Measurements from ENCODE around the gene WNT11. TPM values are rescaled to one million over a fixed set of nuclear protein-coding genes. Genes with fewer than 3 reads are reported as not detected.

WNT11 gene
- total and polyA plus RNA-seq, 2 of the 13 experiments (the other 11 are each of a cell fraction or from before 2014, with no cell fraction given) = 0.34 to 0.66 TPM

DNA sequence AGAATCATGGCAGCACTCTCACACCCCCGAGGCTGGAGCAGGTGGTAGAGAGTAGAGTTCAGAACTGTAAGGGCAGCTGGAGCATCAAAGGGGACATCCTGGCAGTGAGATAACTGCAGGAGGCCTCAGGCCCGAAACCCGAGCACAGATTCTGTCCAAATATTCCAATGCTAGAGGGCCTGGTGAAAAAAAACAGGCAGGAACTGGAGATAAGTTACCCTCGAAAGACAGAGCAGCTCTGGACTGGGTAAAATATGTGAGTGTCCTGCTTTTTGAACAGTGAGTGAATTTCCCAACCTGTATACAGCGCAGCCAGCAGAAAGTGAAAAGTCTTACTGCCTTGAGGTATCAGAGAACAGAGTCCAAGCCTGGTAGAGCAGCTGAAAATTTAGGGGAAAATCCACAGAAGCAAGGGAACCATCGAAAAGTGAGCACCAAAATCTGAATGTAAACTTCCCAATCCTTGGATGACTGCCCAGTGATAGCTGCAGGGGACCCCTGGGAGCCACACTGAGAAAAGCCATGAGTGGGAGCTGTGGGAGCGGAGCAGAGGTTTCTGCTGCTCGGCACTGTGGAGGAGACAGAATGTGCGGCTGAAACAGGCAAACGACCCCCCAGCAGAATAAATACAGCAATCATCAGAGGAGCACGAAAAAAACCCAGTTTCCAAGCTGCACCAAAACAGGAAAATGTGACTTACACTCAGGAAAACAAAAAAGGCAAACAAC lies 50.6 kb downstream of the WNT11 start:
- no peak overlapping the region for H3K9ac ChIP-seq (ENCODE audit: insufficient read depth, low read depth, low read length)
- H3K79me2 ChIP-seq (ENCODE audit: insufficient read depth, low read length) = no peaks in the 10 kb centered on the region
- POLR2A ChIA-PET = no interaction called here
- FAIRE-seq (no peak), DNase-seq (ENCODE audit: low spot score) (no peak), ATAC-seq (peak; percentile 16; the same call in 1 of the 3 replicates)
- intact Hi-C loops (cut with micrococcal nuclease; ENCODE audit: unreplicated experiment) = no loop called here
- H3K4me3 ChIP-seq (replicated peaks in 1 of 3; ENCODE audit: insufficient read depth in 1 of 3, low read depth in 2 of 3, low read length in 3 of 3) = peak overlapping the region in 1 of 3 experiments; percentile 18; a peak in 1 of 6 replicates
- CTCF ChIA-PET (ENCODE audit: low intra/inter-chr PET ratio, low total read pairs) = interaction anchor here (0.6 kb wide), 1 partner anchor 1010 kb away, joined by 3 read pairs; no protein-coding TSS in a partner anchor
- BruUV-seq (replicated peaks) = no TSS peak
- H3K27me3 ChIP-seq (ENCODE audit: control insufficient read depth in 1 of 2, insufficient read depth in 2 of 2, low read length in 2 of 2) = peaks cover 5 to 22% of the 10 kb centered on the region in 2 experiments; a peak in 4 of 5 replicates
- in situ Hi-C loops (cut with HindIII; ENCODE audit: extremely low pct_ligation_motif_present, low pct_unique_long_range_greater_than_20kb) = no loop called here
- peak overlapping the region; percentile 41 for H3K27ac ChIP-seq (ENCODE audit: extremely low read length, insufficient read depth, low read length)
- WGBS (ENCODE audit: low lambda C conversion rate) = 32% methylated on average over 11 of the region's 11 CpGs
- no peaks in the 10 kb centered on the region for H3K9me3 ChIP-seq (ENCODE audit: low read length)
- no peaks in the 10 kb centered on the region for H4K20me1 ChIP-seq (ENCODE audit: insufficient read depth, low read length)
- TF ChIP-seq AHR (CRISPR knock-in tag; IDR thresholded peaks at IDR 0.05) (no peak), ZNF501 (CRISPR knock-in tag; IDR thresholded peaks at IDR 0.05) (0 out of 2 replicates have a peak, but pooled peaks have one; percentile 42)
- no peaks in the 10 kb centered on the region for H3K36me3 ChIP-seq (replicated peaks in 1 of 2; ENCODE audit: control insufficient read depth in 1 of 2, insufficient read depth in 2 of 2, low read length in 2 of 2)
- no peak overlapping the region for H2AFZ ChIP-seq (ENCODE audit: low read length)
- peak overlapping the region; percentile 64 for H3K4me2 ChIP-seq (ENCODE audit: low read depth, low read length)
- peaks cover 72% of the 10 kb centered on the region for H3K4me1 ChIP-seq (ENCODE audit: insufficient read depth, low read length)

DNA sequence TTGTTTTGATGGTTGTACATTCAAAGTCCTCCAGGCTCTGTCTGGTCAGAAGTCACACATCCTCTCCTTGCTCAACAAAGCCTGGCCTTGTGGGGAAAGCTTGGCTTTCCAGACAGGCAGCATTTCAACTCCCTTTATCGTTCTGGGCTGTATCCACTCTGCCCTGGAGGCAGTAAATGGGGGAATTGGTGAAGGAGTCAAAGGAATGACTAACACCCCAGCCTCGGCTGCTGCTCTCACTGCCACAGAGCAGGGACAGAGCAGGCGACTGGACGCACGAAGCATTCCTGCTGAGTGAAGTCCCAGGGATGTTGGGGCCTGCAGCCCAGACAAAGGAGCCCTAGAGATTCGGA lies 52.8 kb downstream of the WNT11 start:
- POLR2A ChIA-PET = no interaction called here
- ATAC-seq (peak; percentile 48), FAIRE-seq (no peak), DNase-seq (ENCODE audit: low spot score) (peak; percentile 49)
- Histone ChIP-seq H3K4me2 (ENCODE audit: low read depth, low read length) (peak overlapping the region; percentile 85), H3K9me3 (ENCODE audit: low read length) (no peaks in the 10 kb centered on the region), H3K27me3 (ENCODE audit: control insufficient read depth in 1 of 2, insufficient read depth in 2 of 2, low read length in 2 of 2) (peaks cover 0 to 1% of the 10 kb centered on the region in 2 experiments; a peak in 3 of 5 replicates), H3K79me2 (ENCODE audit: insufficient read depth, low read length) (no peaks in the 10 kb centered on the region), H3K27ac (ENCODE audit: extremely low read length, insufficient read depth, low read length) (peak overlapping the region; percentile 34), H2AFZ (ENCODE audit: low read length) (no peak overlapping the region), H3K9ac (ENCODE audit: insufficient read depth, low read depth, low read length) (no peak overlapping the region), H4K20me1 (ENCODE audit: insufficient read depth, low read length) (no peaks in the 10 kb centered on the region), H3K36me3 (replicated peaks in 1 of 2; ENCODE audit: control insufficient read depth in 1 of 2, insufficient read depth in 2 of 2, low read length in 2 of 2) (no peaks in the 10 kb centered on the region), H3K4me3 (replicated peaks in 1 of 3; ENCODE audit: insufficient read depth in 1 of 3, low read depth in 2 of 3, low read length in 3 of 3) (peak overlapping the region in 2 of 3 experiments; percentile 28 to 68; a peak in 4 of 6 replicates), H3K4me1 (ENCODE audit: insufficient read depth, low read length) (peaks cover 88% of the 10 kb centered on the region)
- no TSS peak for BruUV-seq (replicated peaks)
- intact Hi-C loops (cut with micrococcal nuclease; ENCODE audit: unreplicated experiment) = no loop called here
- WGBS (ENCODE audit: low lambda C conversion rate) = 2% methylated on average over 6 of the region's 6 CpGs
- in situ Hi-C loops (cut with HindIII; ENCODE audit: extremely low pct_ligation_motif_present, low pct_unique_long_range_greater_than_20kb) = loop anchor here (5.0 kb wide), 1 partner anchor 251 kb away; no protein-coding TSS in a partner anchor
- CTCF ChIA-PET (ENCODE audit: low intra/inter-chr PET ratio, low total read pairs) = no interaction called here
- TF ChIP-seq RFXAP (CRISPR knock-in tag; IDR thresholded peaks at IDR 0.05; ENCODE audit: borderline replicate concordance) (0 out of 2 replicates have a peak, but pooled peaks have one; percentile 18), PHF21A (CRISPR knock-in tag; IDR thresholded peaks at IDR 0.05) (no peak), ZNF3 (CRISPR knock-in tag; IDR thresholded peaks at IDR 0.05) (no peak), CEBPB (IDR thresholded peaks at IDR 0.05; ENCODE audit: borderline replicate concordance, low read depth, low read length) (0 out of 2 replicates have a peak, but pooled peaks have one; percentile 4), PPARG (CRISPR knock-in tag; conservative IDR thresholded peaks at IDR 0.05) (peak; percentile 71), KDM1A (CRISPR knock-in tag; IDR thresholded peaks at IDR 0.05) (no peak), CEBPG (CRISPR knock-in tag; IDR thresholded peaks at IDR 0.05) (0 out of 2 replicates have a peak, but pooled peaks have one; percentile 18), ELF4 (CRISPR knock-in tag; IDR thresholded peaks at IDR 0.05; ENCODE audit: borderline replicate concordance) (no peak), FOXA3 (CRISPR knock-in tag; IDR thresholded peaks at IDR 0.05) (no peak), SETDB1 (CRISPR knock-in tag; IDR thresholded peaks at IDR 0.05; ENCODE audit: borderline replicate concordance) (no peak)
- TF ChIP-seq, protein P1, sequence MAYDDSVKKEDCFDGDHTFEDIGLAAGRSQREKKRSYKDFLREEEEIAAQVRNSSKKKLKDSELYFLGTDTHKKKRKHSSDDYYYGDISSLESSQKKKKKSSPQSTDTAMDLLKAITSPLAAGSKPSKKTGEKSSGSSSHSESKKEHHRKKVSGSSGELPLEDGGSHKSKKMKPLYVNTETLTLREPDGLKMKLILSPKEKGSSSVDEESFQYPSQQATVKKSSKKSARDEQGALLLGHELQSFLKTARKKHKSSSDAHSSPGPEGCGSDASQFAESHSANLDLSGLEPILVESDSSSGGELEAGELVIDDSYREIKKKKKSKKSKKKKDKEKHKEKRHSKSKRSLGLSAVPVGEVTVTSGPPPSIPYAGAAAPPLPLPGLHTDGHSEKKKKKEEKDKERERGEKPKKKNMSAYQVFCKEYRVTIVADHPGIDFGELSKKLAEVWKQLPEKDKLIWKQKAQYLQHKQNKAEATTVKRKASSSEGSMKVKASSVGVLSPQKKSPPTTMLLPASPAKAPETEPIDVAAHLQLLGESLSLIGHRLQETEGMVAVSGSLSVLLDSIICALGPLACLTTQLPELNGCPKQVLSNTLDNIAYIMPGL (CRISPR knock-in tag; IDR thresholded peaks at IDR 0.05; ENCODE audit: borderline replicate concordance in 1 of 2, low read depth in 1 of 2) = 0 out of 4 replicates have a peak, but pooled peaks of 1 of the 2 experiments have one; percentile 12
- TF ChIP-seq, protein P2, sequence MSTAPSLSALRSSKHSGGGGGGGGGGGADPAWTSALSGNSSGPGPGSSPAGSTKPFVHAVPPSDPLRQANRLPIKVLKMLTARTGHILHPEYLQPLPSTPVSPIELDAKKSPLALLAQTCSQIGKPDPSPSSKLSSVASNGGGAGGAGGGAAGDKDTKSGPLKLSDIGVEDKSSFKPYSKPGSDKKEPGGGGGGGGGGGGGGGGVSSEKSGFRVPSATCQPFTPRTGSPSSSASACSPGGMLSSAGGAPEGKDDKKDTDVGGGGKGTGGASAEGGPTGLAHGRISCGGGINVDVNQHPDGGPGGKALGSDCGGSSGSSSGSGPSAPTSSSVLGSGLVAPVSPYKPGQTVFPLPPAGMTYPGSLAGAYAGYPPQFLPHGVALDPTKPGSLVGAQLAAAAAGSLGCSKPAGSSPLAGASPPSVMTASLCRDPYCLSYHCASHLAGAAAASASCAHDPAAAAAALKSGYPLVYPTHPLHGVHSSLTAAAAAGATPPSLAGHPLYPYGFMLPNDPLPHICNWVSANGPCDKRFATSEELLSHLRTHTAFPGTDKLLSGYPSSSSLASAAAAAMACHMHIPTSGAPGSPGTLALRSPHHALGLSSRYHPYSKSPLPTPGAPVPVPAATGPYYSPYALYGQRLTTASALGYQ (CRISPR knock-in tag; IDR thresholded peaks at IDR 0.05) = no peak
